ENCODE measurements around the gene SHANK2.

The SHANK2 gene

DNA sequence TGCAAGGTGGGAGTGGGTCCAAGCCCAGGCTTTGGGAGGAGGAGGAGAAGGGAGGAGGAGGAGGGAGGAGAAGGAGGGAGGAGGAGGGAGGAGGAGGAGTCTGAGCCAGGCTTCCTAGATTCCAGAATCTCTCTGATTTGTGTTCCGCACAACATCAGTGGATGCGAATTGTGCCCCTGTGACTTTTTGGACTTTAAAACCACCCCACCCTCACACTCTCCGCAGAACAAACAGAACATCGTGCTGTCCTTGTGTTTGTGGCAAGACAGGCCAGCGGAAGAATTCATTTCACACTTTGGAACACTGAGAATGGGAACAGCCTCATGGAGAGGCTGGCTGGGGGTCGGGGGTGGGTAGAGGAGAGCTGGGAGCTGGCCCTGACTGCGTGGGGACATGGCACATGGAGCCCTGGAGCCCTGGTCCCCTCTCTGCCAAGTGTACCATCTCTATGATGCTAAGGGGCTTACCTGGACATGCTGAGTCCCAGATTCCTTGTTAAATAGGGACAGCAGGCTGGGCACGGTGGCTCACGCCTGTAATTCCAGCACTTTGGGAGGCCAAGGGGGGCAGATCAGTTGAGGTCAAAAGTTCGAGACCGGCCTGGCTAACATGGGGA, 16.4 kb upstream of the SHANK2 start:
- DNase-seq (ENCODE audit: low read depth, low spot score) = no peak
- Histone ChIP-seq H3K4me3 (ENCODE audit: insufficient read length, low read depth) (no peak overlapping the region), H3K4me1 (ENCODE audit: insufficient read depth, insufficient read length) (peaks cover 6% of the 10 kb centered on the region), H3K36me3 (ENCODE audit: insufficient read depth, insufficient read length, low read length) (no peaks in the 10 kb centered on the region), H3K9me3 (ENCODE audit: insufficient read depth, low read length) (peaks cover 7% of the 10 kb centered on the region; the same call in 1 of the 2 replicates), H3K9ac (ENCODE audit: insufficient read length, low read depth) (no peak overlapping the region), H3K27me3 (ENCODE audit: insufficient read depth, insufficient read length) (no peaks in the 10 kb centered on the region)
- TF ChIP-seq SUZ12 (IDR thresholded peaks at IDR 0.05; ENCODE audit: extremely low read depth, insufficient read depth, insufficient read length) (no peak), YY1 (IDR thresholded peaks at IDR 0.05; ENCODE audit: insufficient read depth, insufficient read length) (no peak), ZNF274 (IDR thresholded peaks at IDR 0.05; ENCODE audit: low read depth, low read length) (no peak)

DNA sequence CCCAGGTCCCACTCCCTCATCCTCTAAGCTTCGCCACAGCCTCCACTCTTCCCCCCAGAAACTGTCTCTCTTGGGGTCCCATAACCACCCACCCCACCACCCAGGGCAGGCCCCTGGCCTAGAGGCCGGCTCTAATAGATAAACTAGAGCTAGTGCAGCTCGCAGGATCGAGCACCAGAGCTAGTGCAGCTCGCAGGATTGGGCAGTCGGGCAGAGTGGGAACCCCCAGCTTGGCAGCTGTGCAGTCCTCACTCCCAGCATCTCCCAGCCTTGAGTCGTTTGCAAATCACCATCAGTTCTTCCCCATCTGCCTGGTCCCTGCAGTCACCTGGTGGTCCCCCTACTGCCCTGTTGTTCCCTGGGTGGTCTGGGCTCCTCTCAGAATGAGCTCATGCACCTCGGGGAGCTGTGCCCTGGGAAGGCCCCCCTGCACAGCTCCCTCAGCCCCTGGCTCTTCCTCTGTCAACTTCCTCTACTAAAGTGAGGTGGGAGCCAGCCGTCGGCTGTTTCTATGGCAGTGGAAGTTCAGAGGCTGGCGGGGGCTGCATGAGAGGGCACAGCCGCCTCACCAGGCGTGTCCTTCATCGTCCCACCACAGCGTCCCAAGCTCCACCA, 15.5 kb upstream of the SHANK2 start:
- Histone ChIP-seq H3K36me3 (ENCODE audit: insufficient read depth, insufficient read length, low read length) (no peaks in the 10 kb centered on the region), H3K4me1 (ENCODE audit: insufficient read depth, insufficient read length) (peaks cover 6% of the 10 kb centered on the region), H3K9ac (ENCODE audit: insufficient read length, low read depth) (no peak overlapping the region), H3K4me3 (ENCODE audit: insufficient read length, low read depth) (no peak overlapping the region), H3K27me3 (ENCODE audit: insufficient read depth, insufficient read length) (no peaks in the 10 kb centered on the region), H3K9me3 (ENCODE audit: insufficient read depth, low read length) (no peaks in the 10 kb centered on the region)
- DNase-seq (ENCODE audit: low read depth, low spot score) = no peak
- TF ChIP-seq YY1 (IDR thresholded peaks at IDR 0.05; ENCODE audit: insufficient read depth, insufficient read length) (no peak), ZNF274 (IDR thresholded peaks at IDR 0.05; ENCODE audit: low read depth, low read length) (no peak)

DNA sequence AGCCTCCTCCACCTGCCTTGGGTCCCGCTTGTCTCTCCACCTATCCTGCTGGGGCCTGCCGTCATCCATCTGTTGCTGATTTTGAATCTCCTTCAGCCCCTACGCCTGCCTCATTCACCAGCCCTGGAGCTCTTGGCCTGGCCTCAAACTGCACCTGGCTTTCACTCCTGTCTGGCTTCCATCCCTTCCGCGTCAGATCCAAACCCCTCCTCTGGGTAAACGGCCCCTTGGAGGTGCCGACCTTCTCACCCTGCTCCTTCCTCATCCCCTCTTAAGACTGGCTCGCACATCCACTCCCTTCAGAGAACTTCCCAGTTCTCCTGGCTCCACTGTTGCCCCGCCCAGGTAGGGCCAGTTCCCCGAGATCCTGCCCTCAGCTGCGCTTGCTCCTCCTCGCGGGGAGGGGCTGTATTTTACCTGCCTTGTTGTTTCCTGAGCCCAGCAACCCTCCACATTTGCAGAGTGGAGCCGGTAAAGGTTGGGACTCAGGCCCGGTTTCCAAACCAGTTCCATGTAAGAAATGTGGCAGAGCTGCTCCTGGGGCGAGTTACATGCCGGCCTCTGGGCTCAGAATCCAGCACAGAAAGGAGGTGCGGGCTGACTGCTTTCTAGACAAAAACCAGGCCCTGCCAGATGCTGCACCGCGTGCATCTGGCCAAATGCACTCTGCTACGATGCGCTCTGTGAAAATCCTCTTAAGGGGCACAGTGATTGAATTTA, 13.9 kb upstream of the SHANK2 start:
- TF ChIP-seq YY1 (IDR thresholded peaks at IDR 0.05; ENCODE audit: insufficient read depth, insufficient read length) (no peak), ZNF274 (IDR thresholded peaks at IDR 0.05; ENCODE audit: low read depth, low read length) (no peak), SUZ12 (IDR thresholded peaks at IDR 0.05; ENCODE audit: extremely low read depth, insufficient read depth, insufficient read length) (no peak)
- no peaks in the 10 kb centered on the region for H3K27me3 ChIP-seq (ENCODE audit: insufficient read depth, insufficient read length)
- no peak for DNase-seq (ENCODE audit: low read depth, low spot score)
- peaks cover 6% of the 10 kb centered on the region for H3K4me1 ChIP-seq (ENCODE audit: insufficient read depth, insufficient read length)
- no peak overlapping the region for H3K9ac ChIP-seq (ENCODE audit: insufficient read length, low read depth)
- no peaks in the 10 kb centered on the region for H3K9me3 ChIP-seq (ENCODE audit: insufficient read depth, low read length)
- no peak overlapping the region for H3K4me3 ChIP-seq (ENCODE audit: insufficient read length, low read depth)
- H3K36me3 ChIP-seq (ENCODE audit: insufficient read depth, insufficient read length, low read length) = no peaks in the 10 kb centered on the region

DNA sequence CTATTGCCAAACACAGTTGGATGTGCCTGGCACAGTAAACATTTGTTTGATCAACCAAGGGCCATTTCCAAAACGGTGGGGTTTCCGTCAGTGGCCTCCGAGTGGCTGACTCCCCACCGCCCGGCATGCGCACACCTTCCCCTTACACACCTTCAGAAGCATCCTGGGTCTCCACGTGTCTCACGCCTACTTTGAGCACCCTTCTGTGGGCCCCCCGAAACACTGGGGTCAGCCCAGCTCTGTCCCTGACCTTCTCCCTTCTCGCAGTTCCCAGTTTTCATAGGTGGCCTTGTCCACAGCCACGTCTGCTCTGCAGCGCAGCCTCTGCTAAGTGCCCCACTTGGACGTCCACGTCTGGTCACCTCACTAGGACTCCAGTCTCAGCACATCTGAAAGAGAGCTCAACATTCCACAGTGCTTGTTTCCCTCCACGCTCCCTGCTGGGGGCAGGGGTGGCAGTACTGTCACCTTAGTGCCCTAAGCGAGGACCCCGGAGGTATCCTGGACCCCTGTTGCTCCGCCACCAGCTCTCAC, 13.2 kb upstream of the SHANK2 start:
- Histone ChIP-seq H3K4me1 (ENCODE audit: insufficient read depth, insufficient read length) (peaks cover 6% of the 10 kb centered on the region), H3K9ac (ENCODE audit: insufficient read length, low read depth) (no peak overlapping the region), H3K36me3 (ENCODE audit: insufficient read depth, insufficient read length, low read length) (no peaks in the 10 kb centered on the region), H3K9me3 (ENCODE audit: insufficient read depth, low read length) (no peaks in the 10 kb centered on the region), H3K27me3 (ENCODE audit: insufficient read depth, insufficient read length) (no peaks in the 10 kb centered on the region), H3K4me3 (ENCODE audit: insufficient read length, low read depth) (no peak overlapping the region)
- no peak for DNase-seq (ENCODE audit: low read depth, low spot score)
- no peak for TF ChIP-seq YY1 (IDR thresholded peaks at IDR 0.05; ENCODE audit: insufficient read depth, insufficient read length)
- TF ChIP-seq ZNF274 (IDR thresholded peaks at IDR 0.05; ENCODE audit: low read depth, low read length) = no peak
- TF ChIP-seq SUZ12 (IDR thresholded peaks at IDR 0.05; ENCODE audit: extremely low read depth, insufficient read depth, insufficient read length) = no peak

DNA sequence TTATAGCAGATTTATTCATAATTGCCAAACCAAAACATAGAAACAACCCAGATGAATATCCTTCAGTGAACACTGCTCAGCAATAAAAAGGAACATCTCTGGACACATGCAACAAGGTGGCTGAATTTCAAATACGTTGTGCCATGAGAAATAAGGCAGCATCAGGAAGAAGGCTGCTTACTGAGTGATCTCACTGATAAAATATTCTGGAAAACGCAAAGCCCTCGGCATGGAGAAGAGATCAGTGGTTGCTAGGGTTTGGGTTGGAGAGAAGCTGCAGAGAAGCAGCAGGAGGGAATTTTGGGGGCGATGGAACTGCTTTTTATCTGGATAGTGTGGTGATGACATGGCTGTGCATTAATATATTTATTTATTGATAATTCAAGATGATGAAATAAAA, 11.0 kb upstream of the SHANK2 start:
- DNase-seq (ENCODE audit: low read depth, low spot score) = no peak
- TF ChIP-seq SUZ12 (IDR thresholded peaks at IDR 0.05; ENCODE audit: extremely low read depth, insufficient read depth, insufficient read length) = no peak
- no peak for TF ChIP-seq YY1 (IDR thresholded peaks at IDR 0.05; ENCODE audit: insufficient read depth, insufficient read length)
- TF ChIP-seq ZNF274 (IDR thresholded peaks at IDR 0.05; ENCODE audit: low read depth, low read length) = no peak
- H3K27me3 ChIP-seq (ENCODE audit: insufficient read depth, insufficient read length) = no peaks in the 10 kb centered on the region

DNA sequence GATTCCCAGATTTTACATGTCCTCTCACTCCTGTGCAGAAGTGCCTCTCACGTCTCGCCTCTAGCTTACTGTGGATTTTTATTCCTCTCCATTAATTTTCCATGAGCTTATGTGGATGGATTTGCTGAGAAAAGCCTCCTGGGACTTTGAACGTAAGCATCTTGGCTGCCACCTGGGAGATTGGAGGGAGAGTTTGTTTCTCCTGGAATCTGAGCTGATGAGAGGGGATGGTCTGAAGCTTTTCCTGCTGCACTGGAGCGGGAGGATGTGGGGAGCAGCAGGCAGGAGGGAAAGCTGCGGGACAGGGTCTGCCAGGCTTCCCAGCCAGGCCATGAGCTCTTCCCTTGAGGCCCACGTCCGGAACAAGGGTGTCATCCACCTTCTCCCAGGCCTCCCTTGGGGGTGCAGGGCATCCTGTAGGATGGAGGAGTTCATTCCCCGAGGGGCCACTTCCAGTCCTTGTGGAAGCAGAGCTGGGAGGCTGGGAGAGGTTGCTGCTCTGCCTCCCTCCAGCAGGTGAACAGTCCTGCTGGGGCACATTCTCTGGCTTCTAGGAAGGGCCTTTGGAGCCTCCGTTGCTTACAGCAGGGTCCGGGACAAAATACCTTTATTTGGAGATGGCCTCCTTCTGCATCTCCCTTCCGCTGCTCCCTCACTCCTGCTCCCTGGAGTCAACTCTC, 3.6 kb upstream of the SHANK2 start:
- TF ChIP-seq SUZ12 (IDR thresholded peaks at IDR 0.05; ENCODE audit: extremely low read depth, insufficient read depth, insufficient read length) (no peak), YY1 (IDR thresholded peaks at IDR 0.05; ENCODE audit: insufficient read depth, insufficient read length) (no peak), ZNF274 (IDR thresholded peaks at IDR 0.05; ENCODE audit: low read depth, low read length) (no peak)
- Histone ChIP-seq H3K27me3 (ENCODE audit: insufficient read depth, insufficient read length) (peaks cover 12% of the 10 kb centered on the region), H3K9ac (ENCODE audit: insufficient read length, low read depth) (no peak overlapping the region), H3K4me3 (ENCODE audit: insufficient read length, low read depth) (no peak overlapping the region), H3K4me1 (ENCODE audit: insufficient read depth, insufficient read length) (peaks cover 7% of the 10 kb centered on the region), H3K9me3 (ENCODE audit: insufficient read depth, low read length) (0 out of 2 replicates have a peak, but pooled peaks cover 4% of the 10 kb centered on the region), H3K36me3 (ENCODE audit: insufficient read depth, insufficient read length, low read length) (no peaks in the 10 kb centered on the region)
- DNase-seq (ENCODE audit: low read depth, low spot score) = no peak

More for the DNA sequence above, 11.0 kb upstream of the SHANK2 start:
- H3K9ac ChIP-seq (ENCODE audit: insufficient read length, low read depth) = no peak overlapping the region
- no peak overlapping the region for H3K4me3 ChIP-seq (ENCODE audit: insufficient read length, low read depth)
- 0 out of 2 replicates have a peak, but pooled peaks cover 2% of the 10 kb centered on the region for H3K9me3 ChIP-seq (ENCODE audit: insufficient read depth, low read length)
- no peaks in the 10 kb centered on the region for H3K36me3 ChIP-seq (ENCODE audit: insufficient read depth, insufficient read length, low read length)
- H3K4me1 ChIP-seq (ENCODE audit: insufficient read depth, insufficient read length) = peaks cover 4% of the 10 kb centered on the region
